ENCODE data around the gene ZCCHC10.
"Not testable (repeated sequence)": the region's sequence is repeated elsewhere in the genome, so short reads cannot be mapped to it uniquely, and the experiment has no call there.

Gene ZCCHC10

GRCh38 chr5:133041910-133042309 is 15.6 kb upstream of the ZCCHC10 start:
- TF ChIP-seq, protein P1, sequence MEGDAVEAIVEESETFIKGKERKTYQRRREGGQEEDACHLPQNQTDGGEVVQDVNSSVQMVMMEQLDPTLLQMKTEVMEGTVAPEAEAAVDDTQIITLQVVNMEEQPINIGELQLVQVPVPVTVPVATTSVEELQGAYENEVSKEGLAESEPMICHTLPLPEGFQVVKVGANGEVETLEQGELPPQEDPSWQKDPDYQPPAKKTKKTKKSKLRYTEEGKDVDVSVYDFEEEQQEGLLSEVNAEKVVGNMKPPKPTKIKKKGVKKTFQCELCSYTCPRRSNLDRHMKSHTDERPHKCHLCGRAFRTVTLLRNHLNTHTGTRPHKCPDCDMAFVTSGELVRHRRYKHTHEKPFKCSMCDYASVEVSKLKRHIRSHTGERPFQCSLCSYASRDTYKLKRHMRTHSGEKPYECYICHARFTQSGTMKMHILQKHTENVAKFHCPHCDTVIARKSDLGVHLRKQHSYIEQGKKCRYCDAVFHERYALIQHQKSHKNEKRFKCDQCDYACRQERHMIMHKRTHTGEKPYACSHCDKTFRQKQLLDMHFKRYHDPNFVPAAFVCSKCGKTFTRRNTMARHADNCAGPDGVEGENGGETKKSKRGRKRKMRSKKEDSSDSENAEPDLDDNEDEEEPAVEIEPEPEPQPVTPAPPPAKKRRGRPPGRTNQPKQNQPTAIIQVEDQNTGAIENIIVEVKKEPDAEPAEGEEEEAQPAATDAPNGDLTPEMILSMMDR (IDR thresholded peaks at IDR 0.05; ENCODE audit: borderline replicate concordance, insufficient read depth, low read depth, low read length), result no peak
- H3K4me3 ChIP-seq (ENCODE audit: low read depth, low read length), result no peak overlapping the region

DNA sequence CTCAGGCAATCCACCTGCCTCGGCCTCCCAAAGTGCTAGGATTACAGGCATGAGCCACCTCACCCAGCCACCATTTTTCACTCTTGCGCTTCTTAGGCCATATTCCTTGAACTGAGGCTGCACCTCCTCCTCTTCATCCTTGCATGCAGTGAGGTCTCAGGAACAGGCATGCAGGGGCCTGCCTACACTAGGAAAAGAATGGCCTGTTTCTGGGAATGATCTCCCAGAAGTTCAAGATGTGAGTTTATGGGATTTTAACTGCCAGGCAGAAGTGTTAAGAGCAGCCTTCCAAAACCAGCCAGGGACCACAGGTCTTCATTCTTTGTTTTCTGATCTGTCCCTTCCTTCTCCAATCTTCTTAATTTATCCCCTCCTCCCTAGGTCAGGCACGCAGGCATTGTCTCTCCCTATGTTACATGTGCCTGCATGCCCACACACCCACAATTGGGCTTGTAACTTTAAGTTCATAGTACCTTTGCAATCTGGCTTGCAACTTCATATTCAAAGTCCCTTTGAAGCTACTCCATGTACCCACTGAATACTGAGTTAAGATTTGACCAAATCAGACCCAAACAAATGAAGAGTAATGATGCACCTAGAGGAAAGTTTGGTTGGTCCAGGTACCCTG is 14.9 kb upstream of the ZCCHC10 start:
- no peak overlapping the region for H3K4me3 ChIP-seq (ENCODE audit: low read depth, low read length)
- TF ChIP-seq, protein P1 (IDR thresholded peaks at IDR 0.05; ENCODE audit: borderline replicate concordance, insufficient read depth, low read depth, low read length), result no peak

- H3K4me3 ChIP-seq (ENCODE audit: low read depth, low read length), result not testable (repeated sequence)
These were observed 10.3 kb upstream of the ZCCHC10 start for GRCh38 chr5:133036677-133037076.

GRCh38 chr5:133035224-133035623 is 8.9 kb upstream of the ZCCHC10 start:
- H3K4me3 ChIP-seq (ENCODE audit: low read depth, low read length), result no peak overlapping the region
- TF ChIP-seq, protein P1 (IDR thresholded peaks at IDR 0.05; ENCODE audit: borderline replicate concordance, insufficient read depth, low read depth, low read length), result no peak

DNA sequence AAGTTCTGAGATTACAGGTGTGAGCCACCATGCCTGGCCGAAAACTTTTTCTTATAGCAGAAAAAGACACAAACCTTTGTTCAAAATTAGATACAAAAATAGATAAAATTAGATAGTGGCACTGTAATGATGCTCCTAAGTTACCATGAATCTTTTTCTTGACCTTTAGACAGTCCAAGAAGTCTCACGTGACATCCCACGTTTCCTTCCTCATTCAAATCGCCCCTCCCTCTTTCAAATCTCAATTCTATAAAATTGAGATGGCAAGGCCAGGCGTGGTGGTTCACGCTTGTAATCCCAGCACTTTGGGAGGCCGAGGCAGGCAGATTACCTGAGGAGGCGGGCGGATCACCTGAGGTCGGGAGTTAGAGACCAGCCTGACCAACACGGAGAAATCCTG is 7.7 kb upstream of the ZCCHC10 start:
- TF ChIP-seq, protein P1 (IDR thresholded peaks at IDR 0.05; ENCODE audit: borderline replicate concordance, insufficient read depth, low read depth, low read length), result no peak

DNA sequence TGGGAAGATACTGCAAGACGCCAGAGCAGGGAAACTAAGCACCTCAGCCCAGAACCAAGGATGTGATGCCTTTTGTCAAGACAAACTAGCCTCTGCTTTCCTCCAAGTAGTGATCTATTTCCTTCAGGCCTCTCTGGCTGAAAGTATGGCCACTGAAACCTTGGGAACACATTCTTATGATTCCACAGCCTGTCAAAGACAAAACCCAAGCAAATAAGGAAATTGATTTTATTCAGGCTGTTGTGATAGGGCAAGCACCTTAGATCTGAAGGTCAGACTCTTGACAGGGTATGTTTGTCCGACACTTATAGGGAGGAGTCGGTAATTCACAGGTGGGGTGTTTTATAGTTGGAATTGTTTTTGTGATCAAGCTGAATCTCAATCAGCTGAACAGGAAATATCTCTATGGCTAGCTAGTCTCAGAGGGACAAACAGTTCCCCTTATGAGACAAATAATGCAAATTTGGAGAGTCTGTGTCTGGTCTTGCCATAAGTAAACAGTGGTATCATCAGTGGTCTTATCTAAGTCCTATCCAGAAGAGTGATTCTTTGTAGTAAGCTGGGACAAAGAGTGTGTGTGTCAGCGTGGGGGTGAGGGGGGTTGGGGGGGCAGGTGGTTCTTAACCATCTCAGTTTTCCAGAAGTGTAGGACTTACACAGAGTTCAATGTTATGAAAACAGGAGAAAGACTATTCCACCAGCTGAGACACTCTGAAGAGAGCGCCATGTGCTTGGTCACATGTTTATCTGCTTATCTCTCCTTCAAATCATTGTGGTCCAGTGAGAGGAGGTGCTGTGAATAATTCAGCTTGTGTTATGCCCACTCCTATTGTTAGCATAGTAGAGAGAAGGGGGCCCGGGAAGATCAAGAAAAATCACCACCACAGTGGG is 6.7 kb upstream of the ZCCHC10 start:
- no peak overlapping the region for H3K4me3 ChIP-seq (ENCODE audit: low read depth, low read length)
- TF ChIP-seq, protein P1 (IDR thresholded peaks at IDR 0.05; ENCODE audit: borderline replicate concordance, insufficient read depth, low read depth, low read length), result no peak

More for the DNA sequence above, 7.7 kb upstream of the ZCCHC10 start:
- H3K4me3 ChIP-seq (ENCODE audit: low read depth, low read length), result no peak overlapping the region

DNA sequence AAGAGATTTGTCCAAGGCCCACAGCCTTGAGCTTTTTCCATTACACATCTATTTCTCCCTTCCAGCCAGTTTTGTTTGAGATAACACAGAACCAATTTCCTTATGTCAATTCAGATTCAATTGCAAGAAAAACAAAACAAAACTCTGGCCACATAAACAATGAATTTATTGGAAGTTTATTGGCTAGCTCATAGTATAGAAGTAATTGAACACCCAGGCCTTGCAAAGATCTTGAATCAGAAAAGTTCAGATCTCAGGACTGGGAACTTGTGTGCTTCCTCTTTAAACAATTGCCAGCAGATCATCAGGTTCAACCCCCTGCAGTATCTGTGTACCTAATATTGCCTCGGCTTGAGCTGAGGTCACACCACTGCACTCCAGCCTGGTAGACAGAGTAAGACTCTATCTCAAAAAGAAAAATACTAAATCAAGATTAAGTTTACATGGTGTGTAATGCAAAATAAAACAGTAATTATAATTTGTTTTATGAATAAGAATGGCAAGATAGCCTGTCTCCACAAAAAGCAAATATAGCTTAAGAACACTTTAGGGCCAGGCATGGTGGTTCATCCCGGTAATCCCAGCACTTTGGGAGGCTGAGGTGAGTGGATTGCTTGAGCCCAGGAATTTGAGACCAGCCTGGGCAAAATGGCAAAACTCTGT is 4.1 kb upstream of the ZCCHC10 start:
- TF ChIP-seq, protein P1 (IDR thresholded peaks at IDR 0.05; ENCODE audit: borderline replicate concordance, insufficient read depth, low read depth, low read length), result no peak
- H3K4me3 ChIP-seq (ENCODE audit: low read depth, low read length), result no peak overlapping the region

Measured in GM12875 (cell line).